Caco-2 (cell line): ENCODE data around the gene PRSS27. TPM values are rescaled to one million over a fixed set of nuclear protein-coding genes. Genes with fewer than 3 reads are reported as not detected.

Experiments used
- BruUV-seq: library from RNA; stranded (reverse); fragments of 400-500 nt; replicated peaks from 2 replicates; lab custom pipeline; 2021; lab: Mats Ljungman, UMichigan
- CTCF ChIA-PET: fragments of 300-600 bp; sonication (Branson Sonifier 250); formaldehyde crosslinking; loops from one replicate; lab custom pipeline; 2022; ENCODE audit warnings: antibody characterized with exemption; lab: Charles Lee
- POLR2A ChIA-PET: fragments of 300-600 bp; sonication (Branson Sonifier 250); formaldehyde crosslinking; loops from one replicate; lab custom pipeline; 2022; ENCODE audit warnings: antibody characterized with exemption; lab: Charles Lee
- DNase-seq, 2 experiments: peaks; one replicate each; pipeline versions ENCODE4 v3.0.0 to v3.0.0-alpha.2; 2020 to 2022
- H3K27me3 ChIP-seq: replicated peaks from 2 replicates; pipeline ENCODE4 v1.6.0; 2011; ENCODE audit warnings: low read length; ENCODE audit not compliant: control insufficient read depth, insufficient read depth
- H3K36me3 ChIP-seq: 2 replicates; pipeline ENCODE4 v1.5.1; 2011; ENCODE audit warnings: low read length; ENCODE audit not compliant: control insufficient read depth, insufficient read depth
- H3K4me1 ChIP-seq: fragments of 250-450 bp; sonication (Bioruptor Pico); 2 replicates; pipeline ENCODE4 v1.5.1; 2020; ENCODE audit warnings: mild to moderate bottlenecking
- H3K4me3 ChIP-seq: 2 replicates; pipeline ENCODE4 v1.5.1; 2011; ENCODE audit warnings: low read depth, mild to moderate bottlenecking, control low read depth, low read length
- H3K9me3 ChIP-seq: fragments of 250-450 bp; sonication (Bioruptor Pico); 2 replicates; pipeline ENCODE4 v1.5.1; 2020; ENCODE audit warnings: mild to moderate bottlenecking, moderate library complexity
- H3K27ac Mint-ChIP-seq: one replicate; pipeline ENCODE4 v1.8.0; 2022; ENCODE audit warnings: mixed read lengths; ENCODE audit not compliant: unreplicated experiment
- H3K27me3 Mint-ChIP-seq: one replicate; pipeline ENCODE4 v1.8.0; 2022; ENCODE audit warnings: mixed read lengths; ENCODE audit not compliant: insufficient read depth, unreplicated experiment
- H3K36me3 Mint-ChIP-seq: one replicate; pipeline ENCODE4 v1.8.0; 2022; ENCODE audit warnings: mild to moderate bottlenecking, mixed read lengths; ENCODE audit not compliant: insufficient read depth, unreplicated experiment
- H3K4me1 Mint-ChIP-seq: one replicate; pipeline ENCODE4 v1.8.0; 2022; ENCODE audit warnings: low read depth, mixed read lengths; ENCODE audit not compliant: unreplicated experiment
- H3K4me3 Mint-ChIP-seq: one replicate; pipeline ENCODE4 v1.8.0; 2022; ENCODE audit warnings: mild to moderate bottlenecking, moderate library complexity, mixed read lengths; ENCODE audit not compliant: unreplicated experiment
- H3K9me3 Mint-ChIP-seq: one replicate; pipeline ENCODE4 v1.8.0; 2022; ENCODE audit warnings: mixed read lengths; ENCODE audit not compliant: unreplicated experiment
- CTCF ChIP-seq, 2 experiments: fragments of 200-600 bp in 1 of 2; IDR thresholded peaks; 1 replicate in 1 of 2; 2 replicates in 1 of 2; pipeline versions ENCODE4 v1.5.1 to v1.8.0; 2011 to 2022; ENCODE audit warnings: antibody characterized with exemption in 1 of 2, control low read depth in 1 of 2, inconsistent platforms in 1 of 2, low read depth in 1 of 2, low read length in 1 of 2, mild to moderate bottlenecking in 1 of 2, moderate library complexity in 1 of 2; ENCODE audit not compliant: insufficient read depth in 1 of 2, severe bottlenecking in 1 of 2, unreplicated experiment in 1 of 2
- intact Hi-C: fragments of 100-400 bp; cut with micrococcal nuclease; formaldehyde crosslinking; loops from one replicate; pipeline ENCODE4 v1.10.0; 2022; ENCODE audit not compliant: unreplicated experiment
- total RNA-seq: library from RNA; stranded (reverse); gene quantifications from 2 replicates; pipeline ENCODE4 v1.2.3, GENCODE V29; 2022

PRSS27 gene
- total RNA-seq, 1 experiment from 2014 or later = 1.1 TPM

- no peaks in the 10 kb centered on the region for H3K27me3 Mint-ChIP-seq
- BruUV-seq = no TSS peak
- POLR2A ChIA-PET = no interaction called here
- H3K4me1 Mint-ChIP-seq = no peaks in the 10 kb centered on the region
- no peak for DNase-seq
- no peaks in the 10 kb centered on the region for H3K4me1 ChIP-seq
- H3K36me3 ChIP-seq = no peaks in the 10 kb centered on the region
- H3K9me3 ChIP-seq = no peaks in the 10 kb centered on the region
- H3K4me3 Mint-ChIP-seq = no peak overlapping the region
- intact Hi-C loops = no loop called here
- no peaks in the 10 kb centered on the region for H3K36me3 Mint-ChIP-seq
- no peaks in the 10 kb centered on the region for H3K9me3 Mint-ChIP-seq
- no peaks in the 10 kb centered on the region for H3K27me3 ChIP-seq
- H3K27ac Mint-ChIP-seq = no peak overlapping the region
- no peak for TF ChIP-seq CTCF (IDR thresholded peaks at IDR 0.05; ENCODE audit: insufficient read depth in 1 of 2, low read depth in 1 of 2, low read length in 1 of 2, severe bottlenecking in 1 of 2, unreplicated experiment in 1 of 2)
- CTCF ChIA-PET = interaction anchor here (0.6 kb wide), 1 partner anchor 135 kb away, joined by 3 read pairs; no protein-coding TSS in a partner anchor
- H3K4me3 ChIP-seq = no peak overlapping the region
Observed at GRCh38 chr16:2675714-2676113, 44.3 kb downstream of the PRSS27 start.

GRCh38 chr16:2675021-2675420 is 45.0 kb downstream of the PRSS27 start:
- H3K4me3 Mint-ChIP-seq = peak overlapping the region; percentile 24
- H3K27me3 Mint-ChIP-seq = no peaks in the 10 kb centered on the region
- no peaks in the 10 kb centered on the region for H3K4me1 Mint-ChIP-seq
- no peaks in the 10 kb centered on the region for H3K4me1 ChIP-seq
- no peaks in the 10 kb centered on the region for H3K27me3 ChIP-seq
- intact Hi-C loops = no loop called here
- DNase-seq = no peak
- no peak overlapping the region for H3K27ac Mint-ChIP-seq
- H3K9me3 Mint-ChIP-seq = no peaks in the 10 kb centered on the region
- ChIA-PET CTCF (no interaction called here), POLR2A (no interaction called here)
- no peaks in the 10 kb centered on the region for H3K9me3 ChIP-seq
- BruUV-seq = no TSS peak
- H3K4me3 ChIP-seq = no peak overlapping the region
- TF ChIP-seq CTCF (IDR thresholded peaks at IDR 0.05; ENCODE audit: insufficient read depth in 1 of 2, low read depth in 1 of 2, low read length in 1 of 2, severe bottlenecking in 1 of 2, unreplicated experiment in 1 of 2) = no peak
- H3K36me3 Mint-ChIP-seq = no peaks in the 10 kb centered on the region
- no peaks in the 10 kb centered on the region for H3K36me3 ChIP-seq

- intact Hi-C loops = no loop called here
- H3K27me3 ChIP-seq = no peaks in the 10 kb centered on the region
- peaks cover 6% of the 10 kb centered on the region for H3K36me3 Mint-ChIP-seq
- CTCF ChIA-PET = interaction anchor here (0.7 to 1.3 kb wide), 2 partner anchors 9 to 238 kb away, joined by 4 to 10 read pairs; partner anchors contain the start of gene KCTD5
- peak overlapping the region; percentile 72 for H3K4me3 Mint-ChIP-seq
- no peak for TF ChIP-seq CTCF (IDR thresholded peaks at IDR 0.05; ENCODE audit: insufficient read depth in 1 of 2, low read depth in 1 of 2, low read length in 1 of 2, severe bottlenecking in 1 of 2, unreplicated experiment in 1 of 2)
- peak overlapping the region; percentile 76 for H3K4me3 ChIP-seq
- no TSS peak for BruUV-seq
- POLR2A ChIA-PET = interaction anchor here (0.6 to 1.3 kb wide), 2 partner anchors 9 to 51 kb away, joined by 3 to 17 read pairs; partner anchors contain the start of gene KCTD5
- no peaks in the 10 kb centered on the region for H3K4me1 Mint-ChIP-seq
- no peaks in the 10 kb centered on the region for H3K9me3 ChIP-seq
- H3K9me3 Mint-ChIP-seq = no peaks in the 10 kb centered on the region
- H3K36me3 ChIP-seq = no peaks in the 10 kb centered on the region
- H3K27me3 Mint-ChIP-seq = no peaks in the 10 kb centered on the region
- H3K27ac Mint-ChIP-seq = peak overlapping the region; percentile 22
- DNase-seq = peak; percentile 94 to 97
- no peaks in the 10 kb centered on the region for H3K4me1 ChIP-seq
Observed at GRCh38 chr16:2673066-2673999, 46.7 kb downstream of the PRSS27 start.
